Endometrium (tissue), 2 donors: ENCODE data around the gene MYO3B.
"Not testable (repeated sequence)": the region's sequence is repeated elsewhere in the genome, so short reads cannot be mapped to it uniquely, and the experiment has no call there.

Experiments used
- FAIRE-seq: peaks from 2 replicates; lab custom pipeline; 2012; peaks lifted over from hg19 to GRCh38; lab: Jason Lieb, UNC
- donor health status: control.
- donor health status: control.

The MYO3B gene

GRCh38 chr2:170213281-170213625 lies 35.3 kb downstream of the MYO3B start:
- FAIRE-seq = not testable (repeated sequence)

- FAIRE-seq = no peak
Observed at GRCh38 chr2:170213651-170214050, 35.7 kb downstream of the MYO3B start.

- FAIRE-seq = no peak
Observed at GRCh38 chr2:170214309-170214948, 36.5 kb downstream of the MYO3B start.

GRCh38 chr2:170215021-170215420 lies 37.1 kb downstream of the MYO3B start:
- FAIRE-seq = no peak

GRCh38 chr2:170216428-170216827 lies 38.5 kb downstream of the MYO3B start:
- no peak for FAIRE-seq

GRCh38 chr2:170216981-170217380 lies 39.0 kb downstream of the MYO3B start:
- no peak for FAIRE-seq

GRCh38 chr2:170217778-170218251 lies 39.9 kb downstream of the MYO3B start:
- no peak for FAIRE-seq

GRCh38 chr2:170218456-170218855 lies 40.5 kb downstream of the MYO3B start:
- no peak for FAIRE-seq

- no peak for FAIRE-seq
Observed at GRCh38 chr2:170218931-170219330, 41.0 kb downstream of the MYO3B start.

GRCh38 chr2:170221317-170222288 lies 43.7 kb downstream of the MYO3B start:
- no peak for FAIRE-seq

- no peak for FAIRE-seq
Observed at GRCh38 chr2:170222298-170222697, 44.4 kb downstream of the MYO3B start.

- FAIRE-seq = no peak
Observed at GRCh38 chr2:170222842-170223241, 44.9 kb downstream of the MYO3B start.

- no peak for FAIRE-seq
Observed at GRCh38 chr2:170224692-170225294, 46.8 kb downstream of the MYO3B start.

- FAIRE-seq = no peak
Observed at GRCh38 chr2:170226216-170226615, 48.3 kb downstream of the MYO3B start.

- FAIRE-seq = no peak
Observed at GRCh38 chr2:170227507-170227947, 49.6 kb downstream of the MYO3B start.

GRCh38 chr2:170227951-170228350 lies 50.0 kb downstream of the MYO3B start:
- FAIRE-seq = no peak

- no peak for FAIRE-seq
Observed at GRCh38 chr2:170228429-170228828, 50.5 kb downstream of the MYO3B start.

- FAIRE-seq = no peak
Observed at GRCh38 chr2:170229125-170229524, 51.2 kb downstream of the MYO3B start.

- no peak for FAIRE-seq
Observed at GRCh38 chr2:170229744-170230143, 51.8 kb downstream of the MYO3B start.

- no peak for FAIRE-seq
Observed at GRCh38 chr2:170235860-170236679, 58.1 kb downstream of the MYO3B start.

GRCh38 chr2:170236680-170237047 lies 58.7 kb downstream of the MYO3B start:
- FAIRE-seq = no peak

- no peak for FAIRE-seq
Observed at GRCh38 chr2:170237572-170238120, 59.7 kb downstream of the MYO3B start.
